GM12865 (cell line): ENCODE measurements around the gene PALLD.

ENCODE experiments used
- DNase-seq: peaks from one replicate; pipeline ENCODE4 v3.0.0; 2010; ENCODE audit warnings: low read depth
- H3K4me3 ChIP-seq: 2 replicates; pipeline ENCODE4 v1.5.1; 2011; ENCODE audit warnings: mild to moderate bottlenecking, low read depth, low read length, control low read depth
- CTCF ChIP-seq: IDR thresholded peaks from 2 replicates; pipeline ENCODE4 v1.5.1; 2011; ENCODE audit warnings: low read length, control low read depth, low read depth, inconsistent platforms; ENCODE audit not compliant: insufficient read depth; ENCODE audit errors: missing control alignments

PALLD gene

GRCh38 chr4:168608771-168609170, 111.9 kb downstream of the PALLD start:
- no peak for DNase-seq
- TF ChIP-seq CTCF, result no peak
- H3K4me3 ChIP-seq, result no peak overlapping the region

GRCh38 chr4:168609369-168609768, 112.5 kb downstream of the PALLD start:
- no peak for TF ChIP-seq CTCF
- no peak overlapping the region for H3K4me3 ChIP-seq
- DNase-seq, result no peak

- no peak overlapping the region for H3K4me3 ChIP-seq
- TF ChIP-seq CTCF, result no peak
- no peak for DNase-seq
Measured at GRCh38 chr4:168610911-168611530, 114.2 kb downstream of the PALLD start.

- DNase-seq, result no peak
- no peak for TF ChIP-seq CTCF
- H3K4me3 ChIP-seq, result no peak overlapping the region
Measured at GRCh38 chr4:168612450-168613135, 115.7 kb downstream of the PALLD start.

- H3K4me3 ChIP-seq, result no peak overlapping the region
- no peak for DNase-seq
- no peak for TF ChIP-seq CTCF
Measured at GRCh38 chr4:168613869-168614268, 117.0 kb downstream of the PALLD start.

GRCh38 chr4:168614281-168615057, 117.6 kb downstream of the PALLD start:
- no peak overlapping the region for H3K4me3 ChIP-seq
- no peak for DNase-seq
- TF ChIP-seq CTCF, result no peak
